Neural cell (in vitro differentiated cells): Measurements from ENCODE around the gene GASK1B.

ENCODE experiments used
- CTCF ChIP-seq: fragments of 450-650 bp; IDR thresholded peaks from 2 replicates; pipeline ENCODE4 v1.5.1; 2014; ENCODE audit warnings: antibody characterized with exemption, mild to moderate bottlenecking, moderate library complexity; ENCODE audit not compliant: poor library complexity, severe bottlenecking
- MXI1 ChIP-seq: fragments of 450-650 bp; conservative IDR thresholded peaks from 2 replicates; pipeline ENCODE4 v1.6.1; 2014; ENCODE audit warnings: antibody characterized with exemption, mild to moderate bottlenecking; ENCODE audit not compliant: poor library complexity, severe bottlenecking
- POLR2AphosphoS5 ChIP-seq: IDR thresholded peaks from 2 replicates; pipeline ENCODE4 v1.6.1; 2012
- RAD21 ChIP-seq: fragments of 450-650 bp; conservative IDR thresholded peaks from 2 replicates; pipeline ENCODE4 v1.6.1; 2014; ENCODE audit warnings: antibody characterized with exemption, mild to moderate bottlenecking, moderate library complexity
- REST ChIP-seq: IDR thresholded peaks from 2 replicates; pipeline ENCODE4 v1.6.1; 2012; ENCODE audit warnings: borderline replicate concordance

- TF ChIP-seq CTCF, result no peak
- TF ChIP-seq RAD21, result no peak
- TF ChIP-seq REST, result no peak
- TF ChIP-seq POLR2AphosphoS5, result no peak
- no peak for TF ChIP-seq MXI1
Observed at GRCh38 chr4:158170691-158171561, 1.9 kb downstream of the GASK1B start.
